ENCODE measurements around the gene IGFBP5.

DNA sequence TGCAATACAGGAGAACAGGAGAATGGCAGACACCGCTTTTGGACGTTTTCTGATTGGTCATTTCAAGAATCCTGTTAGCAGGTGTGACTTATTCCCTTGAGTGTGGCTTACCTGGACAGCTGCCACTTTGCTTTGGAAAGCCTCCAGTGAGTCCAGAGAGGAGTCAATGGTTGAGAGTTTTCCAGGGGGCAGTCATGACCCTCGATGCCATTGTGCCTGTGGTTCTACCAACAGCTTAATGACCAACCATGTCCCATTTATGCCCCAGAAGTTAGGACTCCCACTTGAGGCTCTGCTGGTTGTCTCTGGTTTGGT, 49.8 kb downstream of the IGFBP5 start:
- TF ChIP-seq, protein P1, sequence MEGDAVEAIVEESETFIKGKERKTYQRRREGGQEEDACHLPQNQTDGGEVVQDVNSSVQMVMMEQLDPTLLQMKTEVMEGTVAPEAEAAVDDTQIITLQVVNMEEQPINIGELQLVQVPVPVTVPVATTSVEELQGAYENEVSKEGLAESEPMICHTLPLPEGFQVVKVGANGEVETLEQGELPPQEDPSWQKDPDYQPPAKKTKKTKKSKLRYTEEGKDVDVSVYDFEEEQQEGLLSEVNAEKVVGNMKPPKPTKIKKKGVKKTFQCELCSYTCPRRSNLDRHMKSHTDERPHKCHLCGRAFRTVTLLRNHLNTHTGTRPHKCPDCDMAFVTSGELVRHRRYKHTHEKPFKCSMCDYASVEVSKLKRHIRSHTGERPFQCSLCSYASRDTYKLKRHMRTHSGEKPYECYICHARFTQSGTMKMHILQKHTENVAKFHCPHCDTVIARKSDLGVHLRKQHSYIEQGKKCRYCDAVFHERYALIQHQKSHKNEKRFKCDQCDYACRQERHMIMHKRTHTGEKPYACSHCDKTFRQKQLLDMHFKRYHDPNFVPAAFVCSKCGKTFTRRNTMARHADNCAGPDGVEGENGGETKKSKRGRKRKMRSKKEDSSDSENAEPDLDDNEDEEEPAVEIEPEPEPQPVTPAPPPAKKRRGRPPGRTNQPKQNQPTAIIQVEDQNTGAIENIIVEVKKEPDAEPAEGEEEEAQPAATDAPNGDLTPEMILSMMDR (conservative IDR thresholded peaks at IDR 0.05): no peak
- TF ChIP-seq ZFX (IDR thresholded peaks at IDR 0.05): no peak

Measured in C4-2B (cell line).